ENCODE results near the gene MAP4K2. TPM values are rescaled to one million over a fixed set of nuclear protein-coding genes. Genes with fewer than 3 reads are reported as not detected.

Gene MAP4K2
- total and polyA plus RNA-seq, 7 donors: 3.0 to 6.7 (median 4.5) TPM

GRCh38 chr11:64774144-64774543 is 28.9 kb downstream of the MAP4K2 start:
- no peak overlapping the region for H3K4me3 ChIP-seq
- 47 to 59% (median 48%) methylated on average over 5 of the region's 5 CpGs for WGBS, 3 donors
- intact Hi-C loops (cut with DNase I): no loop called here
- ATAC-seq: no peak
- TF ChIP-seq, protein P1, sequence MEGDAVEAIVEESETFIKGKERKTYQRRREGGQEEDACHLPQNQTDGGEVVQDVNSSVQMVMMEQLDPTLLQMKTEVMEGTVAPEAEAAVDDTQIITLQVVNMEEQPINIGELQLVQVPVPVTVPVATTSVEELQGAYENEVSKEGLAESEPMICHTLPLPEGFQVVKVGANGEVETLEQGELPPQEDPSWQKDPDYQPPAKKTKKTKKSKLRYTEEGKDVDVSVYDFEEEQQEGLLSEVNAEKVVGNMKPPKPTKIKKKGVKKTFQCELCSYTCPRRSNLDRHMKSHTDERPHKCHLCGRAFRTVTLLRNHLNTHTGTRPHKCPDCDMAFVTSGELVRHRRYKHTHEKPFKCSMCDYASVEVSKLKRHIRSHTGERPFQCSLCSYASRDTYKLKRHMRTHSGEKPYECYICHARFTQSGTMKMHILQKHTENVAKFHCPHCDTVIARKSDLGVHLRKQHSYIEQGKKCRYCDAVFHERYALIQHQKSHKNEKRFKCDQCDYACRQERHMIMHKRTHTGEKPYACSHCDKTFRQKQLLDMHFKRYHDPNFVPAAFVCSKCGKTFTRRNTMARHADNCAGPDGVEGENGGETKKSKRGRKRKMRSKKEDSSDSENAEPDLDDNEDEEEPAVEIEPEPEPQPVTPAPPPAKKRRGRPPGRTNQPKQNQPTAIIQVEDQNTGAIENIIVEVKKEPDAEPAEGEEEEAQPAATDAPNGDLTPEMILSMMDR (IDR thresholded peaks at IDR 0.05): no peak
- H3K27ac ChIP-seq: peak overlapping the region; percentile 7
- no peak for DNase-seq
- H3K27me3 ChIP-seq (ENCODE audit: insufficient read depth in 3 of 3, low read length in 2 of 3): no peaks in the 10 kb centered on the region
- no peaks in the 10 kb centered on the region for H3K9me3 ChIP-seq
- H3K36me3 ChIP-seq (ENCODE audit: insufficient read depth in 1 of 2, low read depth in 1 of 2): peaks cover 30 to 84% of the 10 kb centered on the region in 2 donors
- peaks cover 61% of the 10 kb centered on the region for H3K4me1 ChIP-seq

- H3K4me1 ChIP-seq: peaks cover 71% of the 10 kb centered on the region
- DNase-seq (no peak), ATAC-seq (no peak)
- WGBS, 3 donors: 34 to 55% (median 50%) methylated on average over 3 of the region's 3 CpGs
- peaks cover 42 to 100% of the 10 kb centered on the region in 2 donors for H3K36me3 ChIP-seq (ENCODE audit: insufficient read depth in 1 of 2, low read depth in 1 of 2)
- intact Hi-C loops (cut with DNase I): no loop called here
- no peak overlapping the region for H3K4me3 ChIP-seq
- H3K27ac ChIP-seq: peak overlapping the region; percentile 44
- H3K27me3 ChIP-seq (ENCODE audit: insufficient read depth in 3 of 3, low read length in 2 of 3): no peaks in the 10 kb centered on the region
- TF ChIP-seq, protein P1 (IDR thresholded peaks at IDR 0.05): no peak
- H3K9me3 ChIP-seq: no peaks in the 10 kb centered on the region
These were observed 30.6 kb downstream of the MAP4K2 start for GRCh38 chr11:64772303-64773018.

DNA sequence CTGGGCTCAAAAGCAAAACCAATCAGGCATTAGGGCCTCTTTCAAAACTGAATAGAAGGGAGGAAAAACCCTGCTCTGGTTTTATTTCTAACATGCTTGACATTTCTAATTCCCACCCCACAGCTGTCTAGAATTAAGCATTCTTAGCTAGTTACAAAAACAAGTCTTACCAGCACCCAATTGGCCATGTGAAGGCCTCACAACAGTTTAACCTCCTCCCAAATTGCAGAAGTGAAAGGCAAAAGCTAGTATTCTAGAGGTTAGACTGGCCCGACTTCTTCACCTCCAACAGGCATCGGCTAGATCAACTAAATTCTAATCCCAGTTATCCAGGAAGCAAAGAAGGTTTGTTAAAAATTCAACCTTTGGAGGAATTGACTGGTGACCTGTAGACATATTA is 31.2 kb downstream of the MAP4K2 start:
- DNase-seq (no peak), ATAC-seq (no peak)
- H3K27me3 ChIP-seq (ENCODE audit: insufficient read depth in 3 of 3, low read length in 2 of 3): no peaks in the 10 kb centered on the region
- H3K36me3 ChIP-seq (ENCODE audit: insufficient read depth in 1 of 2, low read depth in 1 of 2): peaks cover 48 to 100% of the 10 kb centered on the region in 2 donors
- intact Hi-C loops (cut with DNase I): no loop called here
- no peak overlapping the region for H3K4me3 ChIP-seq
- 75 to 90% (median 80%) methylated on average over 2 of the region's 2 CpGs for WGBS, 3 donors
- H3K4me1 ChIP-seq: peaks cover 69% of the 10 kb centered on the region
- H3K27ac ChIP-seq: peak overlapping the region; percentile 44
- TF ChIP-seq, protein P1 (IDR thresholded peaks at IDR 0.05): no peak
- H3K9me3 ChIP-seq: no peaks in the 10 kb centered on the region

- no peaks in the 10 kb centered on the region for H3K27me3 ChIP-seq (ENCODE audit: insufficient read depth in 3 of 3, low read length in 2 of 3)
- DNase-seq: peak in 1 of 2 donors; percentile 40
- TF ChIP-seq, protein P1 (IDR thresholded peaks at IDR 0.05): no peak
- H3K4me1 ChIP-seq: peaks cover 57% of the 10 kb centered on the region
- no peak overlapping the region for H3K4me3 ChIP-seq
- intact Hi-C loops (cut with DNase I): no loop called here
- H3K9me3 ChIP-seq: no peaks in the 10 kb centered on the region
- ATAC-seq: no peak
- peaks cover 42 to 100% of the 10 kb centered on the region in 2 donors for H3K36me3 ChIP-seq (ENCODE audit: insufficient read depth in 1 of 2, low read depth in 1 of 2)
- 89 to 93% (median 91%) methylated on average over 12 of the region's 12 CpGs for WGBS, 3 donors
- no peak overlapping the region for H3K27ac ChIP-seq
These were observed 32.9 kb downstream of the MAP4K2 start for GRCh38 chr11:64770120-64770519.

- TF ChIP-seq, protein P1 (IDR thresholded peaks at IDR 0.05): no peak
- intact Hi-C loops (cut with DNase I): no loop called here
- ATAC-seq: no peak
- 75 to 81% (median 81%) methylated on average over 6 of the region's 6 CpGs for whole genome bisulfite sequencing, 3 donors
- no peak for DNase-seq
- Histone ChIP-seq H3K4me3 (no peak overlapping the region), H3K9me3 (no peaks in the 10 kb centered on the region), H3K36me3 (ENCODE audit: insufficient read depth in 1 of 2, low read depth in 1 of 2) (peaks cover 45 to 100% of the 10 kb centered on the region in 2 donors), H3K4me1 (peaks cover 57% of the 10 kb centered on the region), H3K27ac (no peak overlapping the region), H3K27me3 (ENCODE audit: insufficient read depth in 3 of 3, low read length in 2 of 3) (no peaks in the 10 kb centered on the region)
These were observed 33.7 kb downstream of the MAP4K2 start for GRCh38 chr11:64769283-64769682.

Measured in psoas muscle (tissue), 8 donors.